Progenitor cell of endocrine pancreas (in vitro differentiated cells): ENCODE data around the gene AMOTL2. TPM values are rescaled to one million over a fixed set of nuclear protein-coding genes. Genes with fewer than 3 reads are reported as not detected.
A peak's percentile ranks its signal among the peaks of the same experiment; 100 is the strongest.

Experiments
- DNase-seq: peaks from one replicate; pipeline ENCODE4 v3.0.0; 2021; ENCODE audit warnings: low spot score; ENCODE audit not compliant: unreplicated experiment
- H3K27ac Mint-ChIP-seq: 2 replicates; pipeline ENCODE4 v1.8.0; 2021; ENCODE audit warnings: mild to moderate bottlenecking, moderate library complexity, mixed read lengths
- H3K27me3 Mint-ChIP-seq: 2 replicates; pipeline ENCODE4 v1.8.0; 2021; ENCODE audit warnings: mixed read lengths
- H3K36me3 Mint-ChIP-seq: 2 replicates; pipeline ENCODE4 v1.8.0; 2022; ENCODE audit warnings: mixed read lengths; ENCODE audit not compliant: insufficient read depth
- H3K4me1 Mint-ChIP-seq: 2 replicates; pipeline ENCODE4 v1.8.0; 2021; ENCODE audit warnings: low read depth, mixed read lengths
- H3K4me3 Mint-ChIP-seq: 2 replicates; pipeline ENCODE4 v1.8.0; 2021; ENCODE audit warnings: low read depth, mild to moderate bottlenecking, moderate library complexity, mixed read lengths
- H3K9me3 Mint-ChIP-seq: 2 replicates; pipeline ENCODE4 v1.8.0; 2021; ENCODE audit warnings: low read depth, mixed read lengths
- total RNA-seq: library from RNA; stranded (reverse); gene quantifications from 2 replicates; pipeline ENCODE4 v1.2.1, GENCODE V29; 2021
- TF ChIP-seq, protein P1 (sequence below): fragments of 200-600 bp; sonication (generic); IDR thresholded peaks from one replicate; pipeline ENCODE4 v1.5.0; 2021; ENCODE audit warnings: antibody characterized with exemption, mild to moderate bottlenecking; ENCODE audit not compliant: unreplicated experiment

The AMOTL2 gene
- total RNA-seq, 1 donor from 2014 or later = 94.4 TPM

DNA sequence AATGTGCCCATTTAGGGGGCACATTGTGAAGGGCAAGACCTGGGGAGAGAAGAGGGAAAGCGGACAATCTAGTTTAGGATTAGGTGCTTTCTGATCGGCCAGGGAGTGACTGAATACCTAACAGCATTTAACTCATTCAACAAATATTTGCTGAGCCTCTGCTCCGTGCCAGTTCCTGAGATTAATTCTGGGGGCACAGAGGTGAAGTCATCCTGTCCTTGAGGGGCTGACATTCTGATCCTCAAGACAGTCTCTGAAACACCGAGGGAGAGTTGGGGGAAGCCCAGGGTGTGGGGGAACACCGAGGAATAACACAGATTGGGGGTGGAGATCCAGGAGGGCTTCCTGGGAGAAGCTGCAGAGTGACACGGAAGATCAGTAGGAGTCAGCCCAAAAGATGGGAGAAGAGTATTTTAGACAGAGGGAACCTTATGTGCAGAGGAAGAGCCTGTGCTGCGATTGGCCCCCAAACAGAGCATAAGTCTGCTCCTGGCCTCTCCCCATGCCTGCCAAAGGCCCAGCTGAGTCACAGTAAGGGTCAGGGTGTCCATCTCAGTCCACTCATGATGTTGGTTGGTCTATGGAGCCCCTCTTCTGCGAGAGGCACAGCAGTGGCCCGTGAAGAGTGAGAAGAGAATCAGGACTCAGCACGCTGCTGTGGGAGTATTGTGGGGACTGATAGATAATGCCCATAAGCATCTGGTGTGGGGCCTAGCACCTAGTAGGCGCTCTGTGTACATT is 60.2 kb downstream of the AMOTL2 start:
- Mint-ChIP-seq H3K27ac (peak overlapping the region; percentile 87), H3K4me1 (peaks cover 16% of the 10 kb centered on the region), H3K36me3 (no peaks in the 10 kb centered on the region), H3K9me3 (peaks cover 3% of the 10 kb centered on the region), H3K4me3 (peak overlapping the region; percentile 55), H3K27me3 (peaks cover 9% of the 10 kb centered on the region)
- TF ChIP-seq, protein P1, sequence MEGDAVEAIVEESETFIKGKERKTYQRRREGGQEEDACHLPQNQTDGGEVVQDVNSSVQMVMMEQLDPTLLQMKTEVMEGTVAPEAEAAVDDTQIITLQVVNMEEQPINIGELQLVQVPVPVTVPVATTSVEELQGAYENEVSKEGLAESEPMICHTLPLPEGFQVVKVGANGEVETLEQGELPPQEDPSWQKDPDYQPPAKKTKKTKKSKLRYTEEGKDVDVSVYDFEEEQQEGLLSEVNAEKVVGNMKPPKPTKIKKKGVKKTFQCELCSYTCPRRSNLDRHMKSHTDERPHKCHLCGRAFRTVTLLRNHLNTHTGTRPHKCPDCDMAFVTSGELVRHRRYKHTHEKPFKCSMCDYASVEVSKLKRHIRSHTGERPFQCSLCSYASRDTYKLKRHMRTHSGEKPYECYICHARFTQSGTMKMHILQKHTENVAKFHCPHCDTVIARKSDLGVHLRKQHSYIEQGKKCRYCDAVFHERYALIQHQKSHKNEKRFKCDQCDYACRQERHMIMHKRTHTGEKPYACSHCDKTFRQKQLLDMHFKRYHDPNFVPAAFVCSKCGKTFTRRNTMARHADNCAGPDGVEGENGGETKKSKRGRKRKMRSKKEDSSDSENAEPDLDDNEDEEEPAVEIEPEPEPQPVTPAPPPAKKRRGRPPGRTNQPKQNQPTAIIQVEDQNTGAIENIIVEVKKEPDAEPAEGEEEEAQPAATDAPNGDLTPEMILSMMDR = no peak
- no peak for DNase-seq

DNA sequence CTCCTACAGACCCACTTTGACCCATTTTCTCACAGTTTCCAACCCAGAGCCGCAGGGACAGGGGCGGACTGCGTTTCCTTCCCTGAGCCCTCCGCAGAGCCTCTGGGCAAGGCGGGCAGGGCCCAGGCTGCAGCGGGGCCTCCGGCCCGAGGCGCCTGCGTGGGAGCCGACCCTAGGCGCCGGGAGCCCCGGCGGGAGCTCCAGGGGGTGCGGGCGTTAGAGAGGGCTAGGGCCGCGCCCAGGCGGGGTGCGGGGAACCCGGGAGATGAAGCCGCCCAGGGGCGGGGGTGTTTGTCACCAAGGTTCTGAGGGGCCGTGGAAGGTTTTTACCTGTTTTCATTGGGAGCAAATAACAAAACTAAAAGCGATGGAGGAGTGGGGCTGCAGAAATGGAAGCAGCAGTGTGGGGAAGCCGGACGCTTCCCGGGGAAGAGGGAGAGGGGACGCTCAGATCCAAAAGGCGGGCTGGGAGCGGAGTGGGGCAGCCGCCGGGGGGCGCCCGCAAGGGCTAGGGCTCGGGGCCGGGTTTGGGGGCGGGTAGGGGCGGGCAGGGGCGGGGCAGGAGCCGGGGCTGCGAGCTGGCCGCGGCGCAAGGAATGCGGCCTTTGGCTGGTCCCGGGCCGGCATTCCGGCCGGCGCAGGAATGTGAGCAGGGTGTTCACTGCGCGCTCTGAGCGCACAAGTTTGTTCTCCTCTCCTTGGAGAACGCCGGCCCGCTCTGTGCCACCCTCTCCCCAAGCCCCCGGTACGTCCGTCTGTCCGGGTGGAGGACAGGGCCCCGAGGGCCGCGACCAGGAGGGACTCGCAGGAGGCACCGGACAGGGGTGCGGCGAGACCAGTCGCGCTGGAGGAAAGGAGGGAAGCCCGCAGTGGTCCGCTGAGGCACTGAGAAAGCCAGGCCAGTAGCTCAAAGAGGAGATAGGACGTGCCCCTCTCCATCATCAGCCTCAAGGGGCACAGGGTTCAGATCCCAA is 61.1 kb downstream of the AMOTL2 start:
- peaks cover 9% of the 10 kb centered on the region for H3K27me3 Mint-ChIP-seq
- peak overlapping the region; percentile 55 for H3K4me3 Mint-ChIP-seq
- no peaks in the 10 kb centered on the region for H3K36me3 Mint-ChIP-seq
- H3K27ac Mint-ChIP-seq = peak overlapping the region; percentile 87
- TF ChIP-seq, protein P1 = peak; percentile 62
- peaks cover 1% of the 10 kb centered on the region for H3K9me3 Mint-ChIP-seq
- DNase-seq = peak; percentile 65
- peaks cover 20% of the 10 kb centered on the region for H3K4me1 Mint-ChIP-seq

DNA sequence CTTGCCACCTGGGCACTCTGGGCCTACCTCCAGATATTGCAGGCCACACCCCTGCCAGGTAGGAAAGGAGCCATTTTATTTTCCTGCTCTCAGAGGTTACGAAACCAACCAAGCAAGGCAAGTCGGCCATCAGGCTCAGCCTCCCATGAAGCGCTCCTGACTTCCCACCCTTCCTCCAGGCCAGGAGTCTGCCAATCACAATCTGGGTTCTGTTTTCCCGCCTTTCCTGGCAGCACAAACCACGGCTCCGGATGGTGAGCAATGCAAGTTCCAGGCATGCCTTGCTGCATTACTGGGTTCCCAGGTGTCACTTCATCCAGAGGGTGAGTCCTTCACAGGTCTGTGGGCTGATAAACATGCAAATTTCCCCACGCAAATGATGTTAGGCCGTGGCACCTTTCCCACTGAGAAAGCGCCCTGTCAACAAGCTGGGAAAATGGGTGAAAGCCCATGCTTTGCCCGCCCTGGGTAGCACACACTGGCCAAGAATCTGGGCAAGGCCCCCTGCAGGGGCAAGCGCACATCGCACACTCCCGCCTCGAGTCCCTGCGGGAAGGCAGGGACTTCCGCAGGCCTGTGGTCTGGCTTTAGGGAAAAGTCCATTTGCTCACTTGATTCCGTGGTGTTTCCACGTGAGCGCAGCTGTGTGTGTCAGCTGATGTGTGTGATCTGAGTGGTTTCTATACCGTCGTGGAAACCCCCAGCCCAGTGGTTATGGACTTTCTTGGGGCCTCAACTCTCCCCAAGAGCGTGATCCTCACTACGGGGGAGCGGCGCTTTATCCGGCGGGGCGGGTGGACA is 62.0 kb downstream of the AMOTL2 start:
- no peak for DNase-seq
- Mint-ChIP-seq H3K9me3 (no peaks in the 10 kb centered on the region), H3K4me1 (peaks cover 20% of the 10 kb centered on the region), H3K27ac (no peak overlapping the region), H3K36me3 (no peaks in the 10 kb centered on the region), H3K27me3 (peaks cover 9% of the 10 kb centered on the region), H3K4me3 (no peak overlapping the region)
- TF ChIP-seq, protein P1 = peak; percentile 40

DNA sequence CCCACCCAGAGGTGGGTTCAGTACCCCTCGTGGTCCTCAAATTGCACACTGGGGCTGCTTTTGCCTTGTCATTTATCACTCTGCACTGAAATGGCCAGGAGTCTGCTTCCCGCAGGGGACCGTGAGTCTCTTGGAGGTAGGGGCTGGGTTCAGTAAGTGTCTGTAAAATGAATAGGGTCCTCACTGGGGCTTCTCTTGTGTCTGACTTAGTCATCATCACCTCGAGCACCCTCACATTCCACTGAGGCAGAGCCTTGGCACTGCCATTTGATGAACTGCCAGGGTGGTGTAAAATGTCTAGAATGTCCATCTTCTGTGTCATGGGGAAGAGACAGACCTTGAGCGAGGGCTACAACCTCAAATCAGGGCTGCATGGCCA is 62.6 kb downstream of the AMOTL2 start:
- Mint-ChIP-seq H3K27ac (no peak overlapping the region), H3K27me3 (peaks cover 9% of the 10 kb centered on the region), H3K36me3 (no peaks in the 10 kb centered on the region), H3K4me1 (peaks cover 20% of the 10 kb centered on the region), H3K4me3 (no peak overlapping the region), H3K9me3 (no peaks in the 10 kb centered on the region)
- no peak for DNase-seq
- TF ChIP-seq, protein P1 = no peak

DNA sequence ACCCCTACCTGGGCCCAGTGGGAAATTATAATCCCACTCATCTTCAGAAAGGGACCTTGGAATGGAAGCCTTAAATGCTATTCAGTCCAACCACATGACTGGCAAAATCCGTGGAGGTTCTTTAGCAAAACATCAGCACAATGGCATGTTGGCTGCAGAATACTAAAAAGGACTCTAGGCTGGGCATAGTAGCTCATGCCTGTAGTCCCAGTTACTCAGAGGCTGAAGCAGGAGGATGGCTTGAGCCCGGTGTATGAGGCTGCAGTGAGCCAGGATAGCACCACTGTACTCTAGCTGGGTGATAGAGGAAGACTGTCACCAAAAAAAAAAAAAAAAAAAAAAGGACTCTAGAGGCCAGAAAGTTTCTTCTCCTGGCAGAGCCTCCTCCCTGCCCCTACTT is 63.0 kb downstream of the AMOTL2 start:
- DNase-seq = no peak
- Mint-ChIP-seq H3K9me3 (no peaks in the 10 kb centered on the region), H3K27me3 (peaks cover 9% of the 10 kb centered on the region), H3K4me3 (no peak overlapping the region), H3K36me3 (no peaks in the 10 kb centered on the region), H3K4me1 (peaks cover 20% of the 10 kb centered on the region), H3K27ac (no peak overlapping the region)
- TF ChIP-seq, protein P1 = no peak
